GM21381 (cell line): ENCODE data around the gene B3GALNT1.

ENCODE experiments used
- ATAC-seq: cut with Tn5 transposase; IDR thresholded peaks from one replicate; pipeline ENCODE4 v1.9.1; 2021; ENCODE audit warnings: mild to moderate bottlenecking, moderate library complexity; ENCODE audit not compliant: unreplicated experiment

The B3GALNT1 gene

GRCh38 chr3:161034913-161035550, 70.1 kb downstream of the B3GALNT1 start:
- peak; percentile 71 for ATAC-seq
